Lower lobe of right lung (tissue), 2 donors: Measurements from ENCODE around the gene SLC17A7. TPM values are rescaled to one million over a fixed set of nuclear protein-coding genes. Genes with fewer than 3 reads are reported as not detected.
"Not testable (repeated sequence)": the region's sequence is repeated elsewhere in the genome, so short reads cannot be mapped to it uniquely, and the experiment has no call there.

Experiments used
- ATAC-seq, 2 donors: fragments of 200-7000 bp; cut with Tn5 transposase; one replicate each; pipeline ENCODE4 v1.9.1; 2020 to 2022; ENCODE audit warnings: mild to moderate bottlenecking in 2 of 2, moderate library complexity in 2 of 2
- DNase-seq: peaks from one replicate; pipeline ENCODE4 v3.0.0-alpha.2; 2020
- H3K27ac ChIP-seq: fragments of 200-600 bp; one replicate; pipeline ENCODE4 v1.8.0; 2022
- H3K27me3 ChIP-seq: fragments of 200-600 bp; one replicate; pipeline ENCODE4 v1.8.0; 2022; ENCODE audit warnings: low read depth
- H3K36me3 ChIP-seq: fragments of 200-600 bp; one replicate; pipeline ENCODE4 v1.8.0; 2022; ENCODE audit warnings: mild to moderate bottlenecking
- H3K4me1 ChIP-seq: fragments of 200-600 bp; one replicate; pipeline ENCODE4 v1.8.0; 2022
- H3K4me3 ChIP-seq: fragments of 200-600 bp; one replicate; pipeline ENCODE4 v1.8.0; 2022; ENCODE audit warnings: mild to moderate bottlenecking
- H3K9me3 ChIP-seq: fragments of 200-600 bp; one replicate; pipeline ENCODE4 v1.8.0; 2022
- intact Hi-C: fragments of 100-400 bp; cut with DNase I; formaldehyde crosslinking; loops from one replicate; pipeline ENCODE4 v1.11.0; 2022
- total RNA-seq: library from RNA; stranded (reverse); fragmentation: NEBNext Ultra II Directional; extraction: Animal tissue kit (Norgen Biotek cat#: 25700); gene quantifications from one replicate; pipeline ENCODE4 v1.2.1, GENCODE V29; 2021
- TF ChIP-seq, protein P1 (sequence below): fragments of 200-600 bp; IDR thresholded peaks from one replicate; pipeline ENCODE4 v1.8.0; 2022; ENCODE audit warnings: antibody characterized with exemption, mild to moderate bottlenecking
- donor health status: DM: no; HTN: yes; CAD: no; lungs with severe emphysema.

The SLC17A7 gene
- total RNA-seq, 1 donor from 2014 or later: 0.56 TPM

DNA sequence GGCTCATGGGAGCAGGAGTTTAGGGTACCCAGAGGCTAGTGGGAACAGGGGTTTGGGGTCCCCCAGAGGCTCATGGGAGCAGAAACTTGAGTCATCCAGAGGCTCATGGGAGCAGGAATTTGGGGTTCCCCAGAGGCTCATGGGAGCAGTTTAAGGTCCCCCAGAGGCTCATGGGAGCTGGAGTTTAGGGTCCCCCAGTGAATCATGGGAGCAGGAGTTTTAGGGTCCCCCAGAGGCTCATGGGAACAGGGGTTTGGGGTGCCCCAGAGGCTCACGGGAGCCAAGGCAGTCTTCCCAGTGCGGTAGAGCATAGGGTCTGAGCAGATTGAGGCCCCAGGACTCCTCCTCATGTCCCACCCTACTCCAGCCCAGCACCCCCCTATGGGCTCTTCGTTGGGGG lies 24.0 kb upstream of the SLC17A7 start:
- DNase-seq (no peak), ATAC-seq (no peak)
- intact Hi-C loops: no loop called here
- TF ChIP-seq, protein P1, sequence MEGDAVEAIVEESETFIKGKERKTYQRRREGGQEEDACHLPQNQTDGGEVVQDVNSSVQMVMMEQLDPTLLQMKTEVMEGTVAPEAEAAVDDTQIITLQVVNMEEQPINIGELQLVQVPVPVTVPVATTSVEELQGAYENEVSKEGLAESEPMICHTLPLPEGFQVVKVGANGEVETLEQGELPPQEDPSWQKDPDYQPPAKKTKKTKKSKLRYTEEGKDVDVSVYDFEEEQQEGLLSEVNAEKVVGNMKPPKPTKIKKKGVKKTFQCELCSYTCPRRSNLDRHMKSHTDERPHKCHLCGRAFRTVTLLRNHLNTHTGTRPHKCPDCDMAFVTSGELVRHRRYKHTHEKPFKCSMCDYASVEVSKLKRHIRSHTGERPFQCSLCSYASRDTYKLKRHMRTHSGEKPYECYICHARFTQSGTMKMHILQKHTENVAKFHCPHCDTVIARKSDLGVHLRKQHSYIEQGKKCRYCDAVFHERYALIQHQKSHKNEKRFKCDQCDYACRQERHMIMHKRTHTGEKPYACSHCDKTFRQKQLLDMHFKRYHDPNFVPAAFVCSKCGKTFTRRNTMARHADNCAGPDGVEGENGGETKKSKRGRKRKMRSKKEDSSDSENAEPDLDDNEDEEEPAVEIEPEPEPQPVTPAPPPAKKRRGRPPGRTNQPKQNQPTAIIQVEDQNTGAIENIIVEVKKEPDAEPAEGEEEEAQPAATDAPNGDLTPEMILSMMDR: no peak
- Histone ChIP-seq H3K27me3 (no peaks in the 10 kb centered on the region), H3K27ac (no peak overlapping the region), H3K4me1 (peaks cover 20% of the 10 kb centered on the region), H3K36me3 (peaks cover 65% of the 10 kb centered on the region), H3K9me3 (no peaks in the 10 kb centered on the region), H3K4me3 (no peak overlapping the region)

DNA sequence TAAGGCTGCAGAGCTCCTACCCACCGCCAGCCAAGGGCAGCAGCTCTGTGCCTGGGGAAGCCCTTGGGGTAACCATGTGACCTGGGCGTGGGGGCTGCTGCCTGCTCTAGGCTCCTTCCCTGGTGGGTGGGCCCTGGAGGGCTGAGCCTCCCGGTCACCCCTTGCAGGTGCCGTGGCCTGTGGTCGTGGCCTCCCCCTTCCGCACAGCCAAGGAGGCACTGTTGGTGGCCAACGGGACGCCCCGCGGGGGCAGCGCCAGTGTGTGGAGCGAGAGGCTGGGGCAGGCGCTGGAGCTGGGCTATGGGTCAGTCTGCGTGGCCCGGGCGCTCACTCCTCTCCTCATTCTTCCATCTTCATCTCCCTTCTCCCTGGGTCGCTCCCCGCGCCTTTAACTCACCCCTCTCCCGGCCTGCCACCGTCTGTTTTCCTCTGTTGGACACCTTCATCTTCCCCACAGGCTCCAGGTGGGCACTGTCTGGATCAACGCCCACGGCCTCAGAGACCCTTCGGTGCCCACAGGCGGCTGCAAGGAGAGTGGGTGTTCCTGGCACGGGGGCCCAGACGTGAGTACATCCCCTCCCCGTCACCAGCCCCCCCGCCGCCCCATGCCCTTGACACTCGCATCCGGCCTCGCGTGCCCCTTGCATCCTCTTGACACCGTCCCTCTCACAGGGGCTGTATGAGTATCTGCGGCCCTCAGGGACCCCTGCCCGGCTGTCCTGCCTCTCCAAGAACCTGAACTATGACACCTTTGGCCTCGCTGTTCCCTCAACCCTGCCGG lies 22.8 kb upstream of the SLC17A7 start:
- TF ChIP-seq, protein P1: no peak
- peaks cover 11% of the 10 kb centered on the region for H3K4me1 ChIP-seq
- intact Hi-C loops: no loop called here
- DNase-seq (no peak), ATAC-seq (no peak)
- H3K27me3 ChIP-seq: no peaks in the 10 kb centered on the region
- H3K9me3 ChIP-seq: no peaks in the 10 kb centered on the region
- H3K4me3 ChIP-seq: no peak overlapping the region
- H3K36me3 ChIP-seq: peaks cover 70% of the 10 kb centered on the region
- H3K27ac ChIP-seq: no peak overlapping the region

DNA sequence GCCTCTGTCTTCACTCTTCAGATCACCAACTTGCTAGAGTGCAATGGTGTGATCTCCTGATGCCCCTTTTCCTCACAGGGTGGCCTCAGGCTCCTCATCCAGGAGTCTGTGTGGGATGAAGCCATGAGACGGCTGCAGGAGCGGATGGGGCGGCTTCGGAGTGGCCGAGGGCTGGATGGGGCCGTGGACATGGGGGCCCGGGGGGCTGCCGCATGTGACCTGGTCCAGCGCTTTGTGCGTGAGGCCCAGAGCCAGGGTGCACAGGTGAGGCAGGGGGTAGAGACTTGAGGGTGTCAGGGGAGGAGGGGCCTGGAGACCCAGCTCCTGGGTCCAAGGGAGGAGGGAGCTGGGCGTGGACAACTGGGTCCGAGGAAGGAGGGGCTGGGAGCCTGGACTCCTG lies 21.2 kb upstream of the SLC17A7 start:
- H3K36me3 ChIP-seq: peaks cover 70% of the 10 kb centered on the region
- H3K9me3 ChIP-seq: no peaks in the 10 kb centered on the region
- no peak for ATAC-seq
- DNase-seq: no peak
- peaks cover 8% of the 10 kb centered on the region for H3K4me1 ChIP-seq
- no peak overlapping the region for H3K4me3 ChIP-seq
- TF ChIP-seq, protein P1: no peak
- intact Hi-C loops: no loop called here
- no peaks in the 10 kb centered on the region for H3K27me3 ChIP-seq
- H3K27ac ChIP-seq: no peak overlapping the region

DNA sequence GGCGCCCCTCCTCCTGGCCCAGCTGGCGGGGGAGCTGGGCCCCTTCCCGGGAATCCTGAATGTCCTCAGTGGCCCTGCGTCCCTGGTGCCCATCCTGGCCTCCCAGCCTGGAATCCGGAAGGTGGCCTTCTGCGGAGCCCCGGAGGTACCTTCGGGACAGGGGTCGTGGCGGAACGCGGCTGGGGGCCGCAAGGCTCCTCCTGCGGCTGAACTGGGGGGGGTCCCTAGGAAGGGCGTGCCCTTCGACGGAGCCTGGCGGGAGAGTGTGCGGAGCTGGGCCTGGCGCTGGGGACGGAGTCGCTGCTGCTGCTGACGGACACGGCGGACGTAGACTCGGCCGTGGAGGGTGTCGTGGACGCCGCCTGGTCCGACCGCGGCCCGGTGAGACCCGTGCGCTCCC lies 20.3 kb upstream of the SLC17A7 start:
- intact Hi-C loops: no loop called here
- Histone ChIP-seq H3K4me3 (no peak overlapping the region), H3K9me3 (no peaks in the 10 kb centered on the region), H3K27ac (no peak overlapping the region), H3K36me3 (peaks cover 62% of the 10 kb centered on the region), H3K27me3 (no peaks in the 10 kb centered on the region), H3K4me1 (peaks cover 8% of the 10 kb centered on the region)
- TF ChIP-seq, protein P1: no peak
- DNase-seq (no peak), ATAC-seq (no peak)

- H3K27me3 ChIP-seq, H3K27ac ChIP-seq, H3K4me3 ChIP-seq, ATAC-seq, DNase-seq, H3K9me3 ChIP-seq, intact Hi-C loops, H3K4me1 ChIP-seq: not testable (repeated sequence)
- H3K36me3 ChIP-seq: peaks cover 58% of the 10 kb centered on the region
Observed at GRCh38 chr19:49461130-49461529, 19.8 kb upstream of the SLC17A7 start.

DNA sequence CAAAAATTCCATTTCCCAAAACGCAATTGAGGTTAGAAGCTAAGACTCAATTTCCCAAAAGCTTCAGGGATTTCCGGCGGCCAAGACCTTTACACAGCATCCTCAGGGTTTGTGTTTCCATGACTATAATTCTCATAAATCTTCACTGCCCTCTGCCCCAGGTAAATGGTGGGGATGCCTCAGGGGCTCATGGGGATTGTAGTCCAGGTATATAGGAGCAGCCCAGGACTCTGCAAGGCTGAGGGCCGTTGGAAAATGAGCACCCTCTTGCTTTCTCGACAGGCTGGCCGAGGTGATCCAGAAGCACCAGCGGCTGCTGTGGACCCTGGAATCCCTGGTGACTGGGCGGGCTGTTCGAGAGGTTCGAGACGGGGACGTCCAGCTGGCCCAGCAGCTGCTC lies 18.1 kb upstream of the SLC17A7 start:
- no peak for DNase-seq
- no peak overlapping the region for H3K27ac ChIP-seq
- peaks cover 41% of the 10 kb centered on the region for H3K36me3 ChIP-seq
- H3K4me1 ChIP-seq: peaks cover 16% of the 10 kb centered on the region
- H3K9me3 ChIP-seq: no peaks in the 10 kb centered on the region
- no peaks in the 10 kb centered on the region for H3K27me3 ChIP-seq
- H3K4me3 ChIP-seq: no peak overlapping the region
- intact Hi-C loops: no loop called here
- ATAC-seq: no peak
- TF ChIP-seq, protein P1: no peak
